ENCODE data around the gene CD82. TPM values are rescaled to one million over a fixed set of nuclear protein-coding genes. Genes with fewer than 3 reads are reported as not detected.
"Not testable (repeated sequence)": the region's sequence is repeated elsewhere in the genome, so short reads cannot be mapped to it uniquely, and the experiment has no call there.

The CD82 gene
- polyA plus RNA-seq, 12 donors = 44.3 to 1,338 (median 68.5) TPM

DNA sequence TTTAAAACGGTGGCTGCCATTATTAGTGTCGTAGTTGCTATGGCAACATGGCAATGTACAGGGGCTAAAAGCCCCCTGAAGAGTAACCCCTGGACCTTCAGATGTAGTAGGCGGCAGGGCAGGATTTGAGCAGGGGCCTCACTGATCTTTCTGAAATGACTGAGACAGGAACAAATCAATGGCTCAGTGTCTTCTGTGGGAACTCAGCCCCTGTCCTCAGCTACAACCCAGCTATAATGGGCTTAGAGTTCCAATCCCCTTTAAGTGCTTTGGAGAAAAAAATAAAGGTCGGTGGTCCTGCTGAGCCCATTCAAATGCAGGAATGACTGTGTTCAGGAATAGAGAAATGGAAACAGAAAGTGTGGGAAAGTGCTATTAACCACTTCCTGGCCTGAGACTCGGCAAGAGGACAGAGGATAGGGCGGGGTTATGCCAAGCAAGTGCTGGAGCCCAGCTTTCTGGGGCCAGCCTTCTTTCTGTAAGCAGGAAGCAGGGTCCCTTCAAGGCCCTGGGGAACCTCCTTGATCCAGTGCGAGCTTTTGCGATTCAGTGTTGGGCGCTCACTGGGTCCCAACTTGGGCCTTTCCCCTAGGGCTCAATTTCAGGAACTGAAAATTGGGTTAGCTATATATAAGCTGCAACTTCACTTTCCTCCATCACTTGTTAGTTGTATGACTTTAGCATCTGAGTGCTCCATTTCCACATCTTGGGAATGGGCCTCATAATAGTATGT, 6.1 kb upstream of the CD82 start:
- no peak for DNase-seq

DNA sequence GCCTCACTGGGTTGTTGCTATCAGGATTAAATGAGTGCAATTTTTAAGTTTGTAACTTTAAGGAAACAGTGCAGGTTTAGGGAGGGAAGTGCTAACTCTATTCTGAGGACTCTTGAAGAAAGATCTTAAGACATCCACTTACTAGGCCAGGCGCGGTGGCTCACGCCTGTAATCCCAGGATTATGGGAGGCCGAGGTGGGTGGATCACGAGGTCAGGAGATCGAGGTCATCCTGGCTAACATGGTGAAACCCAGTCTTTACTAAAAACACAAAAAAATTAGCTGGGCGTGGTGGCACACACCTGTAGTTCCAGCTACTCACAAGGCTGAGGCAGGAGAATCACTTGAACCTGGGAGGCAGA, 5.5 kb upstream of the CD82 start:
- DNase-seq = not testable (repeated sequence)

DNA sequence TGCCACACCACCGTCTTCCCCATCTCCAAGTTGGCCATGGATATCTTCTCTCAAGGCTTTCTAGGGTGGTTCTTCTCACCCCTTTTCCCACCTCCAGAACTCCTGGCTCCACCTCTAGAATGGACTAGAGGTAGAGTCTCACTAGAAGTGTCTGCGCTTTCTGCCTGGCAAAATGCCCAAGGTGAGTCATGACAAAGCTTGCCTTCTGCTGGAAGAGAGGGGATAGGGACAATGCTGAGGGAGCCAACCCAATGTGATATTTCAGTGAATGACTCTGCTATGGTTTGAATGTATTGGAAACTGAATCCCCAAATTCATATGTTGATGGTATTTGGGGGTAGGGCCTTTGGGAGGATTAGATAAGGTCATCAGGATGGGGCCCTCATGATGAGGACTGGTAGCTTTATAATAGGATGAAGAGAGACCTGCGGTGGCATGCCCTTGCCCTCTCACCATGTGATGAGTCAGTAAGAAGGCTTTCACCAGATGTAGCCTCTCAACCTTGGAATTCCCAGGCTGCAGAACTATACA, 4.1 kb upstream of the CD82 start:
- DNase-seq = no peak

DNA sequence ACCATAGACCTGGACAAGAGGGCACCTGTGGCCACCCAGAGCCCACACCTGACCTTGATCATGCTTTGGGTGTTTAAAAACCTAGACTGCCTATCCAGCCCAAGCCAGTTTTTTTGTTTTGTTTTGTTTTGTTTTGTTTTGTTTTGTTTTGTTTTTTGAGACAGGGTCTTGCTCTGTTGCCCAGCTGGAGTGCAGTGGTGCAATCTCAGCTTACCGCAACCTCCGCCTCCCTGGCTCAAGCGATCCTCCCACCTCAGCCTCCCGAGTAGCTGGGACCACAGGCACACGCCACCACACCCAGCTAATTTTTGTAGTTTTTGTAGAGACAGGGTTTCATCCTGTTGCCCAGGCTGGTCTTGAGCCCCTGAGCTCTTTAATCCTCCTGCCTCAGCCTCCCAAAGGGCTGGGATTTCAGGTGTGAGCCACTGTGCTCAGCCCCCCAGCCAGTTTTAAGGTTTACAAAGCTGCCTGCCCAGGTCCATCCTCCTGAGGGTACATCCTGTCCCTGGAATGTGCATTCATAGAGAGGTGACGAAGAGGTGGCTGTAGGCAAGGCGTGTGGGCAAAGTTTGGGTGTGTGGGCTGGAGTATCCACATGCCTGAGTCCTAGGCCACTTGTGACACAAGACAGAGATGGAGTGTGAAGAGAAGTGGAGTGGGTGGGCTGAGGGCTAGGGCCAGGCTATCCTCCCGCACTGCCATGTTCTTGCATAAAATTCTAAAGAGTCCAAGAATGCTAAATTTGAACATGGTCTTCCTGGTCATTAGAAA, 3.3 kb upstream of the CD82 start:
- DNase-seq = no peak

DNA sequence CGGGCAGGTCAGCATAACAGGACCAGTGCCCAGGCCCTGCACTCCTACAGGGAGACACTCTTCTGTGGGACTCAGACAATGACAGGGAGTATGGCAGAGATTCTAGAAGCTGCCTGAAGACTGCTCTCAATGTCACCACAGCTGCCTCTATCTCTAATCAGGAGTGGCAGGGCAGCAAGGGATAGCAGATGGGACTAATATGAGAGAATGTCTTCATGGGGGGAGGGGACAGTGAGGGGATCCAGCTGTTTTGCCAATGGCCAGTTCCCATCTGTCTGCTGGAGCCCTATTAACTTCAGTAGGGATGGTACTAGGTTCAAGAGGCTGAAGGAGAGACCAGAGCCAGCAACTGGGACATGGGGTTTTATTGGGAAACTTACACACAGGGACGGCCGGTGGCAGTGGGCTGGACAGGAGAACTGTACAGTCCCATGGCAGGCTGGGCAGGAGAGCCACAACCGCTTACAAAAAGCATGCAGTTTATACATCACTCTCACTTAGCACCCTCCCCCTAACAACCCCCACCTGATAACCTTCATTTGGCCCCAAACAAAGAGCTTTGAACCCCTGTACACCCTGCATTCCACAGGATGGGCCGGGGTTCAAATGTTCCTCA, 2.5 kb upstream of the CD82 start:
- no peak for DNase-seq

DNA sequence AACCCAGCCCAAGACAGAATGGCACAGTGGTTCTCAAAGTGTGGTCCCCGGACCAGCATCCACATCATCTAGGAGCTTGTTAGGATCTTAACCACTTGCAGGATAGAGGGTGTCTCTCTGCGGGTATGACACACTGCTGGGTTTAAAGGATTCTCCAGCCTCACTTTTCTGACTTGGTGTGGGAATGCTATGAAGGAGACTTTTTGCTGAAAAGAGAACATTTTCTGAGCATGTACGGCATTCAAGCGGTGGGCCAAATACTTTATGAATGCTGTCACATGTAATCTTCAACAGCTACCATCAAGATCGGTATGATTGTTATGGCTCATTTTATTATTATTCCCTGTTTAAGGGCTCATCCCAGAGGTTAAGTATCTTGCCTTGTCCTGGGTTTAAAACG, 1.8 kb upstream of the CD82 start:
- DNase-seq = no peak

DNA sequence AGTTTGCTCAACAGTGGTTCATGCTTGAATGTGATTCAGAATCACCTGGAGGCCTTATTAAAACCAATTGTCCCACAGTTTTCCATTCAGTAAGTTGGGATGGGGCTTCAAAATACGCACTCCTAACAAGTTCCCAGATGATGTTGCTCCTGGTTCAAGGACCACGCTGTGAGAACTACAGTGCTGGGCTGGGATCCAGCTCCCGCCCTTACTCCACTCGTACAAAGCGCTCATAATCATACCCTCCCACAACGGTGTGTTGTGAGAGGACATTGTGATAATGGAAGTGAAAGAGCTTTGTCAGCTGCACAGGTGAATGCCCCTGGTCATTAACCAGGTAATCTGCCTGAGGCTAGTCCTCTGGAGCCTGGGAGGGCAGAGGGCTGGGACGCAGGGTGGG, 1.3 kb upstream of the CD82 start:
- DNase-seq = no peak

DNA sequence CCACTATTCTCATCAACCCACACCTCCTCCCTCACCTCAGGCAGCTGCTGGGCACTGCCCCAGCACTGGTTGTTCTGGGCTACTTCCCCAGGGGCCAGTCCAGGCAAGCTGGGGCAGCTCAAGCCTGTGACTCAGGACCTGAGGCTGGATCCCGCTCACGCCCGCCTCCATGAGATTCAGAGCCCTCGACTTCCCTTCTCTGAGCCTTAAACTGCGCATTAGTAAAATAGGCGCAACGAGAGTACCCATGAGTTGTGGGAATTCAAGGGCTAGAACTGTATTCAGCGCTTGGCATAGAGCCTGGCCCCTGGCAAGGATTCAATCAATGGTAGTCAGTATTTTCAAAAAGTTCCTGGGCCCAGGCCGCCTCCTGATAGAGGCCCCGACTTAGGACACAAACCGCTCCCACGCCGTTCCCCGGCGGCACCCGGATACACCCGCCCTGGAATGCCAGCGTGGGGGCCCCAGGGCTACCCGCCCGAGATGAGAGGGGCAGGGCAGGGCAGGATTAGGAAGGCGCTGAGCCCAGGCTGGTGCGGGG, 723 bp upstream of the CD82 start:
- DNase-seq = no peak

DNA sequence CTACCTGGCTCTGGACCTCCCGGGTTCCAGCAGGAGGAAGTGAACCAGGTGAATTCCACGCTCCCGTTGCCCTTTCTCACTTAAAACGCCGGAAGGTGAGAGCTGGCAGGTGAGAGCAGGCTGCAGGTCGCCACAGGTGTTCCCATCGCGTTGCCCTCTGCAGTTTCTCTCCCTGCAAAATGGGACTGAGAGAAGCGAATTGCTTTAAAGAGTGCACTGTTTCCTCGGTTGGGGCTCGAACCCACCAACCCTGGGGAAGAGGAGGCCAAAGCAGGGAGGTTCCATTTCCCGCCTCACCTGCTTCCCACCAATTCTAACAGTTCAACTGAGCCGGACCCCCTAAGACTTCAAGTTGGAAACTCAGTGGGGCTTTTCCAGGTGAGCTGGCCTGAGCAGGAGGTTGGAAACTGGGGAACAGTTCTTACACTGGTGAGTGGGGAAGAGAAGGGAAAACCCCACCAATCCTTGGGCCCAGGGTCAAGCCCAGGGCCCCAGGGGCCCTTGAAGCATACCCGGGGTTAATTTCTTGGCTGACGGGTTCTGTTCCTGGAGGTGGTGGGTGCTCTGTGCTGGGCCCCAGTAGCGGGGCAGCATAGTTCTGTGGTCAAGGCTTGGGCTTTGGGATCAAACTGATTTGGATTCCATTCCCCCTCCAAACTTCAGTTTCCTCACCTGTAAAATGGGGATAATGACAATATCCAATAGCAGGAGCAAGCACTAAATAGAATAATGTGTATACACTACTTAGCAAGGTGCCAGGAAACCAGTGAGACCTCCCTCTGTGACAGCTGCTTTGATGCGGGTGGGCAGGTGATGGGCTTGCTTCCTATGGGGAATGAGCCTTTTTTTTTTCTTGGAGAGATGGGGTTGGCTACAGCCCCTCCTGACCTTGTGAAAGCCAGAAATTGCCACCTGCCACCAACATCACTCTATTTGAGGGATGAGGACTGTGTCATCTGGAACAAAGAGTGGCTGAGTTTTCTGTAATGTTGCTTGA, 788 bp downstream of the CD82 start:
- no peak for DNase-seq

DNA sequence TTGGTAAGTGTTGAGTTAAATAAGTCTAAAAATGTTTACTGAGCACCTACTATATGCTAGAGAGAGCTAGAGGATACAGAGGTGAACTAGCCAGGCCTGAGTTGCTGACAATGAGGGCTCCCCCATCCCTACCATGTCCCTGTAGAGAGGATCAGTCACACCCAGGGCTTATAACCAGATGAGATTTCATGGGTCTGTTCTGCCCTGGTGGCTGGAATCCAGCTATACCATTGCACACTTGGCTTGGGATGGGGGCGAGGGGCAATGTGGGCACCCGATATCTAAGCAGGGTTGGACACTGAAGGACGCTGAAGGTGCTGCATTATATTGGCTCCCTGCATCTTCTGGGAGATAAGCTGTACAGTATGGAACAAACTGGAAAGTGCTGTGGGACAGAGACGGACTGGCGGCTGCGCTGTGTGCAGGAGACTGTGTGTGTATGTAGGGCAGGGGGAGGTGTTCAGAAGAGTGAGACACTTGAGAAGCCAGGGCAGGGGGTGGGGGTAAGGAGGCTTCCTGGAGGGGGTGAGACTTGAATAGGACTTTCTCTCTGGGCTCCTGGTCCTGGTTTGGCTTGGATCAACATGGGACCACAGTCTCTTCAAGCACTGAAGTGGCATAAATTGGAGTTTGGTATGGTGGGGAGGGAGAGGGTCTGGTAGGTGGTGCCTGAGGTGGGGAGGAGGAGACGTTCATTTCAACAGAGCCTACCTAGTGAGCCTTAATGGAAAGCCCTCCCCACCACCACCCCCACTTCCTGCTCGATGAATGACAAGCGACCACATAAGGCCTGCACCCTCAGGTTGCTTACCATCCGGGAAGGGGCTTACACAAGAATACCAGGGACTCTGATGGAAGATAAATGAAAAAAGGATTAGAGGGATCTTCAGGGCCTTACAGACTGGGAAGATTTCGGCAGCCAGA, 1.8 kb downstream of the CD82 start:
- no peak for DNase-seq

DNA sequence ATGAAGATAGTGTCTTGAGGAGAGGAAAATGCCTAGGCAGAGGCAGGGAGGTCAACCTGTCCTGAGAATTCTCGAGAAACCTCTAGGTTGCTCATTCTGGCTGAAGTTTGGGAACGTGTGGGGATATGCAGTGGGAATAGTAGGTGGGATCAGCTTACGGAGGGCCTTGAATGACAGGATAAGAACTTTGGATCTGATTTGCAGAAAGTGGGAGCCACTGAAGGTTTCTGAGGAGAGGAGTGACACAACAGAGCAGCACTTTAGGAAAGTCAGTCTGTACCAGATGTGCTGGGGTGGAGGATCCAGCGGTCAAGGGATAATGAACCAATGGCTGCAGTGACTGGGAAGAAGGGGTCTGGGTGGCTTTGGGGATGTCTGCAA, 2.4 kb downstream of the CD82 start:
- DNase-seq = no peak

DNA sequence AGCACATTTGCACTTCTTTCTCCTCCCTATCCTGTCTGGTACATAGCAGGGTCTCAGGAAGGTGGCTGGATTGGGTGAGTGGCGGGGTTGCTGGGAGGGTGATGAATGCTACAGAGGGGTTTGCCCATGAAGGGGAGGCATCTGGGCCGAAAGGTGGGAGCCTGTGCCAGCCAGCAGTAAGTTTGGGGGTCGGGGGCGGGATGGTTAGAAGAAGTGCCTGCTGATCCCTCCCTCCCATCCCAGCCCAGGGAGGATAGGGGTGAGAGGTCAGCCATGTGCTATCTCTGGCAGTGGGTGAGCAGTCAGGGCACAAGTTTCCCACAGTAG, 2.8 kb downstream of the CD82 start:
- no peak for DNase-seq

DNA sequence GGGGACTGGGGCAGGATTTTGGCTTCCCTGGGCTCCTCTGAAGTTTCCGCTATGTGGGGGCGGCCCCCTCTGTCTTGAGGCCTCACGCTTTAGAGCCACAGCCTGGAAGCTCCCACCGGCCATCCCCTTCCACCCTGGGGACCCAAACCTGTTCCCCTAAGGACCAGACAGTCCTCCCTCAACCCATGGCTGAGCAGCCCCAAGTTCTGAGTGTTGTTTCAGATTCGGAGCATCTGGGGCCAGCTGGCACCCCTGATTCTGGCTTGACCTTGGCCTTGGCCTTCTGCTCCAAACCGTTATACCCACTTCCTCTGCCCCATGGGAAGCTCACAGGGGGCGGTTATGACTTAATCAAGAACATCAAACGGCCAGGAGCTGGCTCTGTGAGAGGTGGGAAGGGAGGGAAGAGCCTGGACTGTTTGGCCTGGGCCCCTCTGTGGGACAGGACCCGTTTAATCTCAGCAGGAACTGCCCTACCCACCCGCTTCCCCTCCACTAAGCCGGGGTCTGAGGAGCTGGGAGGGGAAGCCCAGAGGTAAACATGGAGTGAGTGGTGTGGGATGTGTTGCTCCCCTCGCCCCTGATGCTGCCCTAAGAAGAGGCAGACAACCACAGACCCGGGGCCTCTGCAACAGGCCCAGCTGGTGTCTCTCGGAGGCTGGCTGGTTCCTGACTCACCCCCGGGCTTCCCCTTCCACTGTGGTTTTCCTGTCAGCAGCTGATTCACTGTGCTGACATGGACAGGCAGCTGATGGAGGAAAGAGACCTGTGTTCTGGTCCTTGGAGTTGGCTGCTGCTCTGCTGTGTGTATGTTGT, 3.4 kb downstream of the CD82 start:
- DNase-seq = peak; percentile 40

DNA sequence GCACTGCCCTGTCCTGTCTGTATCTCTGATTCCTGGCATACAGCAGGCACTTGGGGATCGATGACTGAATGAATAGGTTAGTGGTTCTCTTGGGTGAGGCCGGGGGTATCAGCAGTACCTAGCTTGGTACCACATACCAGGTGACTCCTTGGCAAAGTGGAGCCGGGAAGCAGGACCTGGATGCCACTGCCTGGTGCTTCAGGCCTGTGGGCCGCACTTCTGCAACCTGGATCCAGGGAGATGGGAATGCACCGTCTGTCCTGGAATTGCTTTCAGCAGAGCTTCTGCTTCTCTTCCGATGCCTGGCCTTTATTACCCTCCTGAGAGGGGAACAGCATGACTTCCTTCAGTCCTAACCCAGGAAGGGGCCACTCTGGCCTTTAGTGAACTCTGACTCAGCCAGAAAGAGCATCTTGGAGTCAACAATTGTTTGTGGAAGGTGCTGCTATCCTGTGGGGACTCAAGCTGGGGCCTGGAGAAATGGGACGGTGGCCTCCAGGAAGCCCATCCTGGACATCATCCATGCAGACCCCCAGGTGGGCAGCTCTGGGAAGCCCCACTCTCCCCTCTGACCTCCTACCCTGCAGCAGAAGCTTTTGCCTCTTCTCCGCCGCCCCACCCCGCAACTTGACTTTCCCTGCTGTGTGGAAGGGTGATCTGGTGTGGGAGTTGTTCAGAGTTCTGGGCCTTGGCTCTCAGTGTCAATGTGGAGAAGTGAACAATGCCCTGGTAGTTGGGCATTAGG, 5.1 kb downstream of the CD82 start:
- no peak for DNase-seq

DNA sequence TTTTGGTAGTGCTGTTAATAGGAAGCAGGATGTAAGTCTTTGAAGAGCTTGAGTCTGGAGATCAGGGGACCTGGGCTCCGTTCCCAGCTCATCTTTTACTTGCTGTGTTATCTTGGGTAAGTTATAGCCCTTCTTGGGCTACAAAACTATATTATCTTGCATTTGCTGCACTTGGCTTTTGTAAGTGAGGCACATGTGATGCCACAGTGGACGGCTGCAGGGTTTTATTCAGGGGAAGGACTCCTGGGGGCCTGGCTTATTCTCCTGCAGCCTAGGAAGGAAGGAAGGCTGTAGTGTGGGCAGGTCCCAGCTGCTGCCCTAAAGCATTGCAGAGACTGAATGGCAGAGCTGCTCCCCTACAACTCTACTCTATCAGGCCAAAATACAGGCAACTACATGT, 6.4 kb downstream of the CD82 start:
- DNase-seq = no peak

DNA sequence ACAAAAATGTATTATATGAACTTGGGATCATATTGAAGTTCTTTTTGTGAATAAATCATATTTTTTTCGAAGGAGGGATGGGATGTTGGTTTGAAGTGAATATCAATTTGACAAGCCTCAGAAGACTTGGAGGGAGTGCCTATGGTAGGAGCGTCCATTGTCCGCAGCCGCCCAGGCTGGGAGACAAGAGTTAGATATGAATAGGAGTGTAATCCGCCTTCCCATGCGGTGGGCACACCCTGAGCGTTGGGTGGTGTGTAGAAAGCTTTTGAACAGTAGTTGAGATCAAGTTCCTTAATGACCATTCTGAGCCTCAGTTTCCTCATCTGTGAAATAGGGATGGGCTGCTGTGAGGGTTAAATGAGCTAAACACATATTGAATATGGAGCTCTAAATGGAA, 7.0 kb downstream of the CD82 start:
- DNase-seq = no peak

DNA sequence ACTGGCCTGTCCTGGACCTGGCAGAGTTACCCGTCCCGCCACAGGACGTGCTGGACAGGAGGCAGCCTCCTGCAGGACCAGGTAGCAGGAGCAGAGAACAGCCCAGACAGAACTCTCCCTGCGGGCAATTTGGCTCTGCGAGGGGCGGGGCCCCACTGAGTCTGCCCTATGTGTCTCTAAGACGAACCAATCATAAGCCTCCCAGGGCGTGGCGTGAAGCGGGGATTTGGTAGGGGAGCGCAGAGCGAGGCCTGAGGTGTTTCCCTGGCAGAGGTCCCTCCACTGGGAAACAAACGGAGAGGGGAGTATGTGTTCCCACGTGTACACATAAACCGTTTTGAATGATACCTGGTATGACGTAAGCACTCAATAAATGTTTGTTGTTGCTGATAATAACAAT, 7.4 kb downstream of the CD82 start:
- no peak for DNase-seq

DNA sequence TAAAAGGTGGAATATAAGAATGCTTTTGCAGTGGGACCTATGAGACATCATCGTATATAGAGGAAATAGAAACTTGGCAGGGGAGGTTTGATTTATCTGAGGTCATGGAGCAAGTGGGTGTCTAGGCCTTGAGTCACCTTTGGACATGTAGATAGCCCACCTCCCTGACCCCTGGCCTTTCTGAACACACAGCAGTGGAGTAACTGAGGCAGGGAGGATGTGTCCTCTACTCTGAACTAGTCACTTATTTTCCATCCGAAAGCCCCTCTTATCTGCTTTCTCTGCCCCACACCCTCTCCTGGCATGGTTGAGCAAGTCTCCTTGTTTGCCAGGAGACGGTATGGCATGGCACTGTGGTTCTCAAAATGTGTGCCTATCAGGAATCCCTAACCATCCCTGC, 7.9 kb downstream of the CD82 start:
- no peak for DNase-seq

Data from muscle of arm (tissue), 12 donors.